Neutrophil (primary cell): ENCODE measurements around the gene KIAA2012.

Experiments used
- H3K27ac ChIP-seq: fragments of 200-600 bp; sonication (generic); 2 replicates; pipeline ENCODE4 v1.5.1; 2016; ENCODE audit warnings: mild to moderate bottlenecking, moderate library complexity
- H3K27me3 ChIP-seq: fragments of 200-600 bp; sonication (generic); 2 replicates; pipeline ENCODE4 v1.6.0; 2016; ENCODE audit warnings: mild to moderate bottlenecking
- H3K36me3 ChIP-seq: fragments of 200-600 bp; sonication (generic); 2 replicates; pipeline ENCODE4 v1.5.1; 2017
- H3K4me1 ChIP-seq, 2 experiments: fragments of 200-600 bp in 1 of 2; sonication (generic) in 1 of 2; 1 replicate in 1 of 2; 2 replicates in 1 of 2; pipeline versions ENCODE4 v1.5.1 to v1.6.1; 2013 to 2016; ENCODE audit warnings: low read depth in 1 of 2, low read length in 1 of 2, mild to moderate bottlenecking in 1 of 2, moderate library complexity in 1 of 2; ENCODE audit not compliant: control insufficient read depth in 1 of 2, insufficient read depth in 1 of 2
- H3K4me3 ChIP-seq, 2 experiments: fragments of 200-600 bp in 1 of 2; sonication (generic) in 1 of 2; 1 replicate in 1 of 2; 2 replicates in 1 of 2; pipeline ENCODE4 v1.5.1; 2013 to 2016; ENCODE audit warnings: low read depth in 1 of 2, low read length in 1 of 2, mild to moderate bottlenecking in 1 of 2, moderate library complexity in 1 of 2
- H3K9me3 ChIP-seq: fragments of 200-600 bp; sonication (generic); 2 replicates; pipeline ENCODE4 v1.5.1; 2016
- CTCF ChIP-seq: fragments of 200-600 bp; sonication (generic); IDR thresholded peaks from 2 replicates; pipeline ENCODE4 v1.5.1; 2016; ENCODE audit warnings: antibody characterized with exemption

KIAA2012 gene

GRCh38 chr2:202193881-202194353, 120.9 kb downstream of the KIAA2012 start:
- no peaks in the 10 kb centered on the region for H3K9me3 ChIP-seq
- peaks cover 3 to 4% of the 10 kb centered on the region in 2 experiments for H3K4me1 ChIP-seq
- no peak for TF ChIP-seq CTCF
- no peak overlapping the region for H3K4me3 ChIP-seq
- H3K36me3 ChIP-seq, result no peaks in the 10 kb centered on the region
- H3K27me3 ChIP-seq, result no peaks in the 10 kb centered on the region
- H3K27ac ChIP-seq, result no peak overlapping the region

GRCh38 chr2:202194418-202194817, 121.4 kb downstream of the KIAA2012 start:
- Histone ChIP-seq H3K9me3 (no peaks in the 10 kb centered on the region), H3K27ac (no peak overlapping the region), H3K4me1 (peaks cover 3 to 4% of the 10 kb centered on the region in 2 experiments), H3K36me3 (no peaks in the 10 kb centered on the region), H3K4me3 (no peak overlapping the region), H3K27me3 (no peaks in the 10 kb centered on the region)
- no peak for TF ChIP-seq CTCF

GRCh38 chr2:202196727-202197126, 123.7 kb downstream of the KIAA2012 start:
- Histone ChIP-seq H3K4me1 (peaks cover 3 to 4% of the 10 kb centered on the region in 2 experiments), H3K9me3 (no peaks in the 10 kb centered on the region), H3K27me3 (no peaks in the 10 kb centered on the region), H3K36me3 (peaks cover 3% of the 10 kb centered on the region), H3K27ac (no peak overlapping the region), H3K4me3 (no peak overlapping the region)
- no peak for TF ChIP-seq CTCF

GRCh38 chr2:202201220-202202160, 128.4 kb downstream of the KIAA2012 start:
- no peak for TF ChIP-seq CTCF
- no peak overlapping the region for H3K4me3 ChIP-seq
- peaks cover 31% of the 10 kb centered on the region for H3K36me3 ChIP-seq
- H3K27me3 ChIP-seq, result no peaks in the 10 kb centered on the region
- peaks cover 2 to 4% of the 10 kb centered on the region in 2 experiments for H3K4me1 ChIP-seq
- H3K9me3 ChIP-seq, result no peaks in the 10 kb centered on the region
- no peak overlapping the region for H3K27ac ChIP-seq

- Histone ChIP-seq H3K9me3 (no peaks in the 10 kb centered on the region), H3K27me3 (no peaks in the 10 kb centered on the region), H3K27ac (no peak overlapping the region), H3K36me3 (peaks cover 48% of the 10 kb centered on the region), H3K4me3 (no peak overlapping the region), H3K4me1 (no peaks in the 10 kb centered on the region)
- no peak for TF ChIP-seq CTCF
Observed at GRCh38 chr2:202203348-202203747, 130.3 kb downstream of the KIAA2012 start.
